Stimulated activated CD4-positive, alpha-beta T cell treated with anti-CD3 and anti-CD28 coated beads, Interleukin-12 subunit alpha, Interleukin-12 subunit beta, amount 100 ng/mL, for 48 hours (primary cell): ENCODE measurements around the gene MDC1.

Experiments
- DNase-seq, 3 donors: peaks; one replicate each; pipeline ENCODE4 v3.0.0-alpha.2; 2020; ENCODE audit warnings: low read depth in 2 of 3, low spot score in 1 of 3

The MDC1 gene

GRCh38 chr6:30705620-30706019 is 11.5 kb downstream of the MDC1 start:
- no peak for DNase-seq

- DNase-seq = no peak
Measured at GRCh38 chr6:30703821-30704220, 13.3 kb downstream of the MDC1 start.

- DNase-seq = no peak
Measured at GRCh38 chr6:30703011-30703410, 14.1 kb downstream of the MDC1 start.

GRCh38 chr6:30700340-30700739 is 16.7 kb downstream of the MDC1 start:
- no peak for DNase-seq

- DNase-seq = no peak
Measured at GRCh38 chr6:30696432-30696831, 20.6 kb downstream of the MDC1 start.

GRCh38 chr6:30691208-30691847 is 25.8 kb downstream of the MDC1 start:
- no peak for DNase-seq

- DNase-seq = peak in 2 of 3 donors; percentile 65 to 79
Measured at GRCh38 chr6:30690403-30691207, 26.5 kb downstream of the MDC1 start, which contains the start of gene NRM. TSS of gene NRM (minus strand) at chr6:30690984. CDS start at chr6:30690974, 10 bp downstream.

GRCh38 chr6:30689985-30690384 is 27.1 kb downstream of the MDC1 start:
- no peak for DNase-seq

GRCh38 chr6:30689022-30689865 is 27.8 kb downstream of the MDC1 start:
- DNase-seq = no peak

GRCh38 chr6:30688569-30688968 is 28.5 kb downstream of the MDC1 start:
- DNase-seq = no peak

GRCh38 chr6:30687659-30688431 is 29.2 kb downstream of the MDC1 start:
- DNase-seq = no peak

- DNase-seq = peak; percentile 76 to 86 (median 78)
Measured at GRCh38 chr6:30686908-30687658, 30.0 kb downstream of the MDC1 start.

GRCh38 chr6:30686009-30686907 is 30.8 kb downstream of the MDC1 start, which contains the start of gene PPP1R18:
TSS of gene PPP1R18 (minus strand) at chr6:30686645. CDS start at chr6:30686018, 627 bp downstream.
- DNase-seq = peak; percentile 67 to 87 (median 73)

GRCh38 chr6:30685157-30686008 is 31.7 kb downstream of the MDC1 start:
- no peak for DNase-seq

- DNase-seq = peak in 1 of 3 donors; percentile 50
Measured at GRCh38 chr6:30684386-30685156, 32.5 kb downstream of the MDC1 start.

GRCh38 chr6:30683980-30684338 is 33.1 kb downstream of the MDC1 start:
- DNase-seq = no peak
